Pancreas (tissue), 10 donors: Measurements from ENCODE around the gene ZMYND8. TPM values are rescaled to one million over a fixed set of nuclear protein-coding genes. Genes with fewer than 3 reads are reported as not detected.
A peak's percentile ranks its signal among the peaks of the same experiment; 100 is the strongest.
"Not testable (repeated sequence)": the region's sequence is repeated elsewhere in the genome, so short reads cannot be mapped to it uniquely, and the experiment has no call there.

Experiments
- ATAC-seq, 4 donors: fragments of 200-7000 bp; cut with Tn5 transposase; one replicate each; pipeline versions ENCODE4 v1.8.0 to v1.9.1; 2020; ENCODE audit warnings: mild to moderate bottlenecking in 4 of 4, moderate library complexity in 4 of 4
- DNase-seq, 6 donors: peaks; one replicate each; pipeline ENCODE4 v3.0.0-alpha.2; 2020
- FAIRE-seq: peaks from 2 replicates; lab custom pipeline; 2012; peaks lifted over from hg19 to GRCh38; lab: Jason Lieb, UNC
- H3K27ac ChIP-seq, 4 donors: fragments of 200-600 bp; sonication (generic); 1 replicate in 3 of 4; 2 replicates in 1 of 4; pipeline versions ENCODE4 v1.5.0 to v1.8.0; 2020
- H3K27me3 ChIP-seq, 4 donors: fragments of 200-600 bp; one replicate each; pipeline ENCODE4 v1.8.0; 2021
- H3K36me3 ChIP-seq, 3 donors: fragments of 200-600 bp; sonication (generic) in 1 of 3; one replicate each; pipeline versions ENCODE4 v1.5.0 to v1.8.0; 2020 to 2021
- H3K4me1 ChIP-seq, 3 donors: fragments of 200-600 bp; one replicate each; pipeline ENCODE4 v1.8.0; 2021
- H3K4me3 ChIP-seq, 4 donors: fragments of 200-600 bp; sonication (generic) in 2 of 4; one replicate each; pipeline versions ENCODE4 v1.5.0 to v1.8.0; 2020 to 2021
- H3K9me3 ChIP-seq, 4 donors: fragments of 200-600 bp; one replicate each; pipeline ENCODE4 v1.8.0; 2021
- WGBS, 2 donors: extraction: QIAGEN DNeasy Blood & Tissue Kit; methylation state at CpG; one replicate each; pipeline ENCODE4 v1.1.7; 2013; 5-methylcytosine and 5-hydroxymethylcytosine counted together
- intact Hi-C, 3 donors: fragments of 100-400 bp; cut with DNase I; formaldehyde crosslinking; loops; one replicate each; pipeline versions ENCODE4 v1.11.1 to v1.14.2; 2022
- polyA plus RNA-seq, 2 donors: library from polyadenylated mRNA; stranded (reverse); fragments of 200-250 nt; gene quantifications; one replicate each; pipeline ENCODE4 v1.2.3, GENCODE V29; 2013
- total RNA-seq, 6 donors: library from RNA; stranded (reverse); fragmentation: NEBNext Ultra II Directional in 4 of 6; extraction: Animal tissue kit (Norgen Biotek cat#: 25700) in 4 of 6; gene quantifications; one replicate each; pipeline versions ENCODE4 v1.2.1 to v1.2.4, GENCODE V29; 2021 to 2023
- TF ChIP-seq, protein P1 (sequence below), 4 donors: fragments of 200-600 bp; sonication (generic) in 3 of 4; IDR thresholded peaks; one replicate each; pipeline versions ENCODE4 v1.5.0 to v1.8.0; 2021; ENCODE audit warnings: antibody characterized with exemption in 4 of 4
- donor health status: healthy with polysubstance abuse.
- donor health status: DM: no; HTN: no; CAD: no; lungs with moderate emphysema.
- donor health status: DM: no; HTN: no; CAD: no.
- donor health status: control.
- donor health status: control.
- donor health status: Bipolar disorder and iron deficiency.
- donor health status: DM: yes; HTN: yes; CAD: no.
- donor health status: DM: no; HTN: no; CAD: no.
- donor health status: DM: no; HTN: no; CAD: no.
- donor health status: DM: yes; HTN: yes; CAD: no.

ZMYND8 gene
- total and polyA plus RNA-seq, 8 donors = 10.8 to 25.6 (median 17.2) TPM

DNA sequence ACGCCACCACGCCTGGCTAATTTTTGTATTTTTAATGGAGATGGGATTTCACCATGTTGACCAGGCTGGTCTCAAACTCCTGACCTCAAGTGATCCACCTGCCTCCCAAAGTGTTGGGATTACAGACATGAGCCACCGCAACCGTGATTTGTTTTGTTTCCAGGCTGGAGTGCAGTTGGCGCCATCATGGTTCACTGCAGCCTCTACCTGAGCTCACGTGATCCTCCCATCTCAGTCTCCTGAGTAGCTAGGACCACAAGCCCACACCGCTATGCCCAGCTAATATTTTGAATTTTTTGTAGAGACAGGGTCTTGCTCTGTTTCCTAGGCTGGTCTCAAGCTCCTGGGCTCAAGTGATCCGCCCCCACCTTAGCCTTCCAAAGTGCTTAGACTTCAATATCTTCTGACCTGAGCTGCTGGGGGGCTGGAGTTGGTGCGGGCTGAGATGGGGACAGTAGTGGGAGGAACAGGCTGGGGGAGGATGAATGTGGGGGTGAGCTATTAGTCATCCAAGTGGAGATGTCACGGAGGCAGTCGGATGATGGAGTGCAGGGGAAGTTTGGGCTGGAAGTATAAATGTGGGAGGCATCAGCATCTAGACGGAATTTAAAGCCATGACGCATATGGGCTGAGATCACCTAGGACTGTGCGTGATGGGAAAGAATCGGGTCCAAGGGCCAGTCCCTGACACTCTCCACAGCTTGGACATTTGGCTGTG is 23.1 kb upstream of the ZMYND8 start:
- TF ChIP-seq, protein P1, sequence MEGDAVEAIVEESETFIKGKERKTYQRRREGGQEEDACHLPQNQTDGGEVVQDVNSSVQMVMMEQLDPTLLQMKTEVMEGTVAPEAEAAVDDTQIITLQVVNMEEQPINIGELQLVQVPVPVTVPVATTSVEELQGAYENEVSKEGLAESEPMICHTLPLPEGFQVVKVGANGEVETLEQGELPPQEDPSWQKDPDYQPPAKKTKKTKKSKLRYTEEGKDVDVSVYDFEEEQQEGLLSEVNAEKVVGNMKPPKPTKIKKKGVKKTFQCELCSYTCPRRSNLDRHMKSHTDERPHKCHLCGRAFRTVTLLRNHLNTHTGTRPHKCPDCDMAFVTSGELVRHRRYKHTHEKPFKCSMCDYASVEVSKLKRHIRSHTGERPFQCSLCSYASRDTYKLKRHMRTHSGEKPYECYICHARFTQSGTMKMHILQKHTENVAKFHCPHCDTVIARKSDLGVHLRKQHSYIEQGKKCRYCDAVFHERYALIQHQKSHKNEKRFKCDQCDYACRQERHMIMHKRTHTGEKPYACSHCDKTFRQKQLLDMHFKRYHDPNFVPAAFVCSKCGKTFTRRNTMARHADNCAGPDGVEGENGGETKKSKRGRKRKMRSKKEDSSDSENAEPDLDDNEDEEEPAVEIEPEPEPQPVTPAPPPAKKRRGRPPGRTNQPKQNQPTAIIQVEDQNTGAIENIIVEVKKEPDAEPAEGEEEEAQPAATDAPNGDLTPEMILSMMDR (IDR thresholded peaks at IDR 0.05) = no peak
- DNase-seq (no peak), FAIRE-seq (no peak)

DNA sequence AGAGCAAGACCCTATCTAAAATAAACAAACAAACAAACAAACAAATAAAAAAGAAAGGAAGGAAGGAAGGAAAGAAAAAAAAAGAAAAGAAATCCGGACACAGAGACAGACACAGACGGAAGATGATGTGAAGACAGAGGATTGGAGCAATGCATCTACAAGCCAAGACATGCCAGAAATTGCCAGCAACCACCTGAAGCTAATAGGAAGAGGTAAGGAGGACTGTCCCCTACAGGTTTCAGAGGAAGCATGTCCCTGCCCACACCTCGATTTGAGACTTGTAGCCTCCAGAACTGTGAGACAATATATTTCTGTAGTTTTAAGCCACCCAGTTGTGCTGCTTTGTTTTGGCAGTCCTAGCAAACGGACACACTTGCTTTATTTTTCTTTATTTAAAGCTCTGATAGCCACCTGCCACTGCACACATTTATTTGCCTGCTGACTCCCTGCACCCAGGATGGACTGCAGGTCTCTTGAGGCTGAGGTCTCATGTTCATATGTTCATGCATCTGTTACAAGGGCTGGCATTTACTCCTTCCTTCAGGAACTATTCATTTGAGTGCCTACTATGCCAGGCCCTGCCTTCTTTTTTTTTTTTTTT is 20.7 kb upstream of the ZMYND8 start:
- Histone ChIP-seq H3K4me1 (peaks cover 0 to 11% (median 0%) of the 10 kb centered on the region in 3 donors), H3K4me3 (no peak overlapping the region), H3K9me3 (no peaks in the 10 kb centered on the region), H3K36me3 (no peaks in the 10 kb centered on the region), H3K27ac (no peak overlapping the region), H3K27me3 (no peaks in the 10 kb centered on the region)
- DNase-seq (no peak), FAIRE-seq (no peak), ATAC-seq (no peak)
- TF ChIP-seq, protein P1 (IDR thresholded peaks at IDR 0.05) = no peak
- intact Hi-C loops = loop anchor here in 1 of 3 donors (10.0 kb wide), 1 partner anchor 62 kb away; no protein-coding TSS in a partner anchor
- WGBS, 2 donors = 68 to 76% methylated on average over 4 of the region's 4 CpGs

More for the DNA sequence above, 23.1 kb upstream of the ZMYND8 start:
- H3K4me1 ChIP-seq = peaks cover 0 to 8% (median 0%) of the 10 kb centered on the region in 3 donors
- WGBS, 2 donors = 95 to 97% methylated on average over 15 of the region's 15 CpGs
- no peaks in the 10 kb centered on the region for H3K36me3 ChIP-seq
- intact Hi-C loops = loop anchor here in 2 of 3 donors (5.0 to 10.0 kb wide), 5 partner anchors 65 to 245 kb away; no protein-coding TSS in a partner anchor
- no peak overlapping the region for H3K4me3 ChIP-seq
- no peak for ATAC-seq
- no peaks in the 10 kb centered on the region for H3K9me3 ChIP-seq
- peak overlapping the region in 1 of 4 donors; percentile 55 for H3K27ac ChIP-seq
- H3K27me3 ChIP-seq = no peaks in the 10 kb centered on the region

DNA sequence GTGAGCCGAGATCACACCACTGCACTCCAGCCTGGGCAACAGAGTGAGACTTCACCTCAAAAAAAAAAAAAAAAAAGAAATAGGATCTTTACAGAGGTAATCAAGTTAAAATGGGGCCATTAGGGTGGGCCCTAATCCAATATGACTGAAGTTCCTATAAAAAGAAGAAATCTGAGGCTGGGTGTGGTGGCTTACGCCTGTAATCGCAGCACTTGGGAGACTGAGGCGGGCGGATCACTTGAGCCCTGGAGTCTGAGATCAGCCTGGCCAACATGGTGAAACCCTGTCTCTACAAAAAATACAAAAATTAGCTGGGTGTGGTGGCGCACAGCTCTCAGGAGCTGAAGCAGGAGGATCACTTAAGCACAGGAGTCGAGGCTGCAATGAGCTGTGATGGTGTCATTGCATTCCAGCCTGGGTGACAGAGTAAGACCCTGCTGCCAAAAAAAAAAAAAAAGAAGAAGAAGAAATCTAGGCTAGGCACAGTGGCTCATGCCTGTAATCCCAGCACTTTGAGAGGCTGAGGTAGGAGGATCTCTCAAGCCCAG is 19.7 kb upstream of the ZMYND8 start:
- intact Hi-C loops = loop anchor here in 1 of 3 donors (10.0 kb wide), 1 partner anchor 61 kb away; no protein-coding TSS in a partner anchor
- not testable (repeated sequence) for DNase-seq, H3K27ac ChIP-seq, H3K4me3 ChIP-seq, FAIRE-seq, H3K36me3 ChIP-seq, H3K9me3 ChIP-seq, ATAC-seq, H3K27me3 ChIP-seq
- 95 to 97% methylated on average over 7 of the region's 7 CpGs for WGBS, 2 donors
- H3K4me1 ChIP-seq = peaks cover 0 to 11% (median 0%) of the 10 kb centered on the region in 3 donors

DNA sequence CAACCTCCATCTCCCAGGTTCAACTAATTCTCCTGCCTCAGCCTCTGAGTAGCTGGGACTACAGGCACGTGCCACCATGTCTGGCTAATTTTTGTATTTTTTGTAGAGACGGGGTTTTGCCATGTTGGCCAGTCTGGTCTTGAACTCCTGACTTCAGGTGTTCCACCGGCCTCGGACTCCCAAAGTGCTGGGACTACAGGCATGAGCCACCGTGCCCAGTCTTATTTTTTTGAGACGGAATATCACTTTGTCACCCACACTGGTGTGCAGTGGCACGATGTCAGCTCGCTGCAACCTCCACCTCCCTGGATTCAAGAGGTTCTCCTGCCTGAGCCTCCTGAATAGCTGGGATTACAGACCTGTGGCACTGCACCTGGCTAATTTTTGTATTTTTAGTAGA is 17.6 kb upstream of the ZMYND8 start:
- H3K9me3 ChIP-seq, FAIRE-seq, DNase-seq, H3K4me3 ChIP-seq, H3K4me1 ChIP-seq, H3K36me3 ChIP-seq, ATAC-seq, H3K27me3 ChIP-seq, H3K27ac ChIP-seq: not testable (repeated sequence)
- WGBS, 2 donors = 88 to 96% methylated on average over 8 of the region's 8 CpGs
- intact Hi-C loops = loop anchor here in 1 of 3 donors (10.0 kb wide), 1 partner anchor 59 kb away; no protein-coding TSS in a partner anchor

DNA sequence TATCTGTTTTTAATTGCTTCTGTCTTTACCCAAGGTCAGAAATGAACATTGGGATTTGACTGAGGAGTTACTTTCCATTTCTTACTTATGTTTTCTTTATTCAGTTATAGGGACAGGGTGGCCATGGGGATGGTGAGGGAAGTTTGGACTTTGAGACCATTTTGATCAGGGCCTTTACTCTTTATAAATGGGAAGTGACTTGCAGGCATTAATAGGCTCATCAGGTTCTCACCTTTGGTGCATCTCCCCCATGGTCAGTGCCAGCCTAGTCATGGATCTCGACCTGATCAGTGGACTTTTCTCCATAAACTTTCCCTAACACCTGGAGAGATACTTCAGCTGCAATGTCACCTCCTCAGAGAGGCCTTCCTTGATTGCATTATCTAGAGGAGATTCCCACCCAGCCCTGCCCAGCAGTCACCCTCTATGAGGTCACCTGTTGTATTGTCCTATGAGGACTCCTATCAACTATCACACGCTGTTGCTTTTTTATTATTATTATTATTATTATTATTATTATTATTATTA is 16.8 kb upstream of the ZMYND8 start:
- TF ChIP-seq, protein P1 (IDR thresholded peaks at IDR 0.05) = no peak
- ATAC-seq (no peak), FAIRE-seq (no peak), DNase-seq (no peak)
- Histone ChIP-seq H3K36me3 (no peaks in the 10 kb centered on the region), H3K9me3 (no peaks in the 10 kb centered on the region), H3K4me3 (no peak overlapping the region), H3K27ac (no peak overlapping the region), H3K27me3 (no peaks in the 10 kb centered on the region), H3K4me1 (peaks cover 0 to 3% (median 0%) of the 10 kb centered on the region in 3 donors)
- intact Hi-C loops = loop anchor here in 1 of 3 donors (10.0 kb wide), 1 partner anchor 58 kb away; no protein-coding TSS in a partner anchor
- WGBS, 2 donors = 78 to 89% methylated on average over 2 of the region's 2 CpGs
